T-helper 22 cell (primary cell): ENCODE measurements around the gene OR2T2.
"Not testable (repeated sequence)": the region's sequence is repeated elsewhere in the genome, so short reads cannot be mapped to it uniquely, and the experiment has no call there.

Source experiments
- DNase-seq: peaks from one replicate; pipeline ENCODE4 v3.0.0-alpha.2; 2020; ENCODE audit warnings: low read depth

Gene OR2T2, protein sequence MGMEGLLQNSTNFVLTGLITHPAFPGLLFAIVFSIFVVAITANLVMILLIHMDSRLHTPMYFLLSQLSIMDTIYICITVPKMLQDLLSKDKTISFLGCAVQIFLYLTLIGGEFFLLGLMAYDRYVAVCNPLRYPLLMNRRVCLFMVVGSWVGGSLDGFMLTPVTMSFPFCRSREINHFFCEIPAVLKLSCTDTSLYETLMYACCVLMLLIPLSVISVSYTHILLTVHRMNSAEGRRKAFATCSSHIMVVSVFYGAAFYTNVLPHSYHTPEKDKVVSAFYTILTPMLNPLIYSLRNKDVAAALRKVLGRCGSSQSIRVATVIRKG

DNA sequence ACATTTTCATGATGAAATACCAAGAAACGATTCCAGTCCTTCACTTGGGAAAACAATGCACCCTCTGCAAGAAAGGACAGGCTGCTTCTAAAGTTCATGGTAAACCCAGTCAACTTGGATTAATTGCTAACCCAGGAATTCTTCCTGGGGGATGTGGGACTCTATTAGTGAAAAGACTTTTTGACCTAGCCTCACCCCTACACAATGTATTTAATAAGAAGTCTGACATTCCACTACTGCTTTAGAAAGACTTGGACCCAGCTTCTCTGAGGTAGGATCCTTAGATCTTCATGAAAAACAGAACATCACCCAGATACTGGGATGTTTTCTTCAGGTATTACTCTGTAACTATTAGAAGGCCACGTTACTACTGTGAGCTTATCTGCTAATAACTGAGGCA lies at the start of gene OR2T2:
Gene OR2T2 (plus strand): TSS at position 239 of the 400 bp plus-strand sequence. CDS start 7,161 bp downstream, outside the sequence.
- DNase-seq: not testable (repeated sequence)

DNA sequence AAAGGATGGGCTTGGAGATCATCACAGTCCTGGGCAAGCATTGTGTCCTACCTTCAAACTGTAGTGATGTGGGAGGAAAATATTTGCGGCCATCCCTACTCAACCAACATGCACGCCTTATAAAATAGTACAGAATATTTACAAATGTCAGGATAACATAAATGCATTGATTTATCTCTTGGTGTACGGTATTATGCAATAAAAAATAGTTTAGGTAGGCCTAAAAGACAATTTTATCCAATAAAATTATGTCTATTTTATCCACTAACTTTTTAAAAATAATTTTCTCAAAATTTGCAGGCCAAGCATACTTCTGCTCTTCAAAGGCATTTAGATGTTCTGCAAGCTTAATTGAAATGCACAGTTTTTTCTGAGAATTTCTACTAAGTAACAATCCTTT lies 42.7 kb upstream of the OR2T2 start, which contains the start of gene OR2T1:
Gene OR2T1 (plus strand): TSS at position 301 of the 400 bp plus-strand sequence. CDS start 3,100 bp downstream, outside the sequence.
- DNase-seq: no peak

DNA sequence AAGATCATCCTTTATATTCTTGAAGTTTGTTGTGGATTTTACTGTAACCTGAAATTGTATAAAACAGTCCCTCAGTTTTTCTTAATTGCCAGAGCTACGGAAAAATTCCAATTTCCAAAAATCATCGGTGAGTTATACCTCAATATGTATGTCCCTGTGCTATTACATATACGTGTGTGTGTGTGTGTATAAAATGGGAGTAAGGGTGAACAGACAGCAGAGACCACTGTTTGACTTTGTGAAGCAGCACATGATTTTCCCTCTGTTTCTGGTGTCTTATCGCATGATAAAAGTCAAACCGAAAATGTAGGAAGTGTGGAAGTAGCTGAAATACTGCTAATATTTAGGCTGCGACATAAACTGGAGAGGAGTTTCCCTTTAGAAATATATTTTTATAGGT lies 41.4 kb upstream of the OR2T2 start:
- no peak for DNase-seq

DNA sequence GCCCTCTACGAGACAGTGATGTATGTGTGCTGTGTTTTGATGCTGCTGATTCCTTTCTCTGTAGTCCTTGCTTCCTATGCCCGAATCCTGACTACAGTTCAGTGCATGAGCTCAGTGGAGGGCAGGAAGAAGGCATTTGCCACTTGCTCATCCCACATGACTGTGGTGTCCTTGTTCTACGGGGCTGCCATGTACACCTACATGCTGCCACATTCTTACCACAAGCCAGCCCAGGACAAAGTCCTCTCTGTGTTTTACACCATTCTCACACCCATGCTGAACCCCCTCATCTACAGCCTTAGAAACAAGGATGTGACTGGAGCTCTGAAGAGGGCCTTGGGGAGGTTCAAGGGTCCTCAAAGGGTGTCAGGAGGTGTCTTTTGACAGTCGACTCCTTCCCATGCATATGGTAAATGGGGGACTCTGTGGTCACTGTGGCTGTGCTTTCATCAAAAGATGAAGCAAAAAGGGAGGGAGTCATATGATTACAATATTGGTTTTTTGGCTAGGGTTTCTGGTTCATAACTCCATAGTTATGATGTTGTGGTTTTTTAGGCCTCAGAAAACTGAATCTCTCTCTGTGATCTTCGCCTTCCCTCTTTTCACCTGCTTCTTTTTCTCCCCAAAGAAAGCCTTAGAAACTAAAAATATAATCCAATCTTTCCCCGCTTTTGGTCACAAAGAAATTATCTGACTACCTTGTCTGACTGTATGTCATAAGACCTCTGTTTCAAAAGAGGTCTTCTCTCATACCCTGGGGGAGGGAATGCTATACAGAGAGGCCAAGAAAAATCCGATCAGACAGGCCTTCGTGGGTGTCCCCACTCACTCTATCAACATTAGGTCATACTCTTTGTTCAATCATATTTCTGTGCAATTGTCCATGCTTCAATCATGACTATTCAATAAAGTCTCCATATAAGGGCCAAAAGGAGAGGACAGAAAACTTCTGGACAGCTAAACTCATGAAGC lies 38.4 kb upstream of the OR2T2 start:
- no peak for DNase-seq

DNA sequence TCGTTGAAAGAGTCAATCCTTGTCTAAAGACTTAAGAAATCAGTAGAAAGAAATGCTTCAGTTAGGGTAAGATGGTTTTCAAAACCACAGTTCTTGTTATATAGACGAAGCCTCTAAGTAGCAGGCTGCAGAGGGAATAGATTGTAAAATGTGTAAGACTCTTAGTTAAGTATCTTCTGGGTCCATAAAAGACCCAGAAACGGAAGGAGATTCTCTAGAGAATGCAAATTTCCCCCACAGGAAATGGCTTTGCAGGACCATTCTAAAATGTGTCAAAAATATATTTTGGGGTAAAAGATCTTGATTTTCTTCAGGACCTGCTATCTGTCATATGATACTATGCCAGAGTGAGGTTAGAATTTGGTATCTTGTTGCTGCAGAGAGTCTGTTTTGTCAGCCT lies 29.2 kb upstream of the OR2T2 start:
- no peak for DNase-seq

DNA sequence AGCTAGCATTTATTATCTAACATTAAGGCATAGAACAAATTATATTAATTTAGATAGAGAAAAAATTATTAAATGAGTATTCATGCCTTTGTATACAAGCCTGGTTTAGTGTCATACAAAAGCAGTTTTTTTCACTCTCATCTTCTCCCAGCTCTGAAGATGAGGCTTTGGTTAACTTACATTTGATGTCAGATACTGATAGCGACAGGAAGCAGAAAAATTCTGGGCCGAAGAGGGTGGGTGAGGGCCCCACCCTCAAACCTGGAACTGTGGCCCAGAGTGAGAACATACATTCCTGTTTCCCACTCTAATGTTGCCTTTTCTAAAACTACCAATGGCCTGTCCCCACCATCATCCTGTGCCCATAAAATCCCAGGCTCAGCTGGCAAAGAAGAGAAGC lies 27.6 kb upstream of the OR2T2 start:
- DNase-seq: no peak

DNA sequence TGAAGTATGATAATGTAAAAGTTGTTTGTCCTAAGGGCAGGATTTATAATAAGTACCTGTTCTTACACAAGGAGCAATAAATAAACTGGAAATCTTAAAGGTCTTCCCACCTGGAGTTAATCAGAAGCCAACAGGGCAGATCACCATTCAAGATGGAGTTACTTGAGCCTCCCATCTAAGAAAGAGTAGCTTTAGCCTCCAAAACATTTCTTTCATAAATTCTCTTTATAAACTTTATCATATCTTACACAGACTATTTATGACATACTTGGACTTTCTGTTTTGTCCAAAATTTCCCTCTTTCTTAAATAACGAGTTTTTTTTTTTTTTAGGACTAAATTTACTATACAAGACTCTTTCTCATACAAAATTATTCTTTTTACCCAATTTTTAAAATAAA lies 24.1 kb upstream of the OR2T2 start:
- no peak for DNase-seq

DNA sequence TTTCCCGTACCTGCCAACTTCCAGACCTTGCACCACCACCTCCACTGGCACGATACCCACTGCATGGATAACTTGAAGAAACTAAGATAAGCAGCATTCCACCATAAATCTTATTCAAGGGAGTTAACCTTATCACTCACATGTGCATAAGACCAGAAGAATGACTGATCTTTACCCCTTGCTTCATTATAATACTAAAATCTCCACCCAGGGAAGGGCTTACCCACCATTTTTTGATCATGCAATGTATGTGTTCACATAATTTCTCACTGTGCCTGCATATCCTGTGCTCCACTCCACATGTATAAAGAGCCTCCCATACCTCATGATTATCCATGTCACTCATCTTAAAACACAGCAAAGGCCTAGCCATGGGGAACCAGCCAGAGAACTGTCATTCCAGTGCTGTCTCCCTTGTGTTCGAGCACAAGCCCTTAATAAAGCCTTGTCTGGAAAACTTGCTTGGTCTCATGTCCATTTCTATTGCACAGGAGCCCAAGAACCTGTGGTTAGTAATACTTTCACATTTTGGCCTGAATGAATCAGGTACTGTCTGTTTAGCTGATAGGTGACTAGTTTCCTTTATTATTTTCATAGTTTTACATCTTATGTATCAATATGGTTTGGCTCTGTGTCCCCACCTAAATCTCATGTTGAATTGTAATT lies 17.8 kb upstream of the OR2T2 start:
- DNase-seq: not testable (repeated sequence)

DNA sequence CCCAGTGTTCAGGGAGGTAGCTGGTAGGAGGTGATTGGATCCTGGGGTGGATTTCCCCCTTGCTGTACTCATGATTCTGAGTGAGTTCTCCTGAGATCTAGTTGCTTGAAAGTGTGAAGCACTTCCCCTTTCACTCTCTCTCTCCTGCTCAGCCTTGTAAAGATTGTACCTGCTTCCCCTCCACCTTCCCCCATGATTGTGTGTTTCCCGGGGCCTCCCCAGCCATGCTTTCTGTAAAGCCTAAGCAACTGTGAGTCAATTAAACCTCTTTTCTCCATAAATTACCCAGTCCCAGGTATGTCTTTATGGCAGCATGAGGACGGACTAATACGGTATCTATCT lies 17.3 kb upstream of the OR2T2 start:
- not testable (repeated sequence) for DNase-seq

DNA sequence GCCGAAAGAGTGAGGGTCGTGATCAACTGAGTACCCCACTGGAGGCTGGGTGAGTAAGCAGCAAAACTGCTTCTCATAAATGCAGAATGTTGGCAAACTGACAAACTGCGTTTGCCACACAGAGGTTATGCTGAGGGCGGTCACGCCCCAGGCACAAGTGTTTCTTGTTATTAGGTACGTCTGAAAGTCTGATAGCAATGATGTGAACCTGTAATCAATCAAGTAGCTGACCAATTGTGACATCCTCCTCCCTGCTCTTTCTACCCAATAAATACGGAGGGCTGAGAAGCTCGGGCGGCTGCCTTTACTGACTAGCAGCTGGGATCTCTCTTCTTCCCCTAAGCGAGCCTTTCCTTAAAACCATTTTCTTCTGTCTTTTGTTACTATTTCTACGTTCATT lies 13.8 kb upstream of the OR2T2 start:
- not testable (repeated sequence) for DNase-seq

DNA sequence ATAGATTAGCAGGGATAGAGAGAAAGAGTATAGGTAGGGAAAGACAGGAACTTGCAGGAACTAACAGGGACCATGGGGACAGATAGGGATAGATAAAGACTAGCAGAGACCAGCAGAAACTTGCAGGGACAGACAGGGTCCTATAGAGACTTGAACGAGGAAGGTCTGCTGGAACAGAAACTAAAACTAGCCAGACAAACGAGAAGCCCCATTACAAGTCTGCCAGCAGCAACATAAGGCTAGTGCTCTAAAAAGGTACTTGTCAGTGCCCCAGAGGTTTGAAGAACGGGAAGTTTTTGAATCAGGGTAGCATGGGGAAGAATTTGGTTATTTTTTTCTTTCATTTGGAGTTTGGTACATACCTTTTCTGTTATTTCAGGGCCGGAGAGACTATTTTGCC lies 13.2 kb upstream of the OR2T2 start:
- not testable (repeated sequence) for DNase-seq

DNA sequence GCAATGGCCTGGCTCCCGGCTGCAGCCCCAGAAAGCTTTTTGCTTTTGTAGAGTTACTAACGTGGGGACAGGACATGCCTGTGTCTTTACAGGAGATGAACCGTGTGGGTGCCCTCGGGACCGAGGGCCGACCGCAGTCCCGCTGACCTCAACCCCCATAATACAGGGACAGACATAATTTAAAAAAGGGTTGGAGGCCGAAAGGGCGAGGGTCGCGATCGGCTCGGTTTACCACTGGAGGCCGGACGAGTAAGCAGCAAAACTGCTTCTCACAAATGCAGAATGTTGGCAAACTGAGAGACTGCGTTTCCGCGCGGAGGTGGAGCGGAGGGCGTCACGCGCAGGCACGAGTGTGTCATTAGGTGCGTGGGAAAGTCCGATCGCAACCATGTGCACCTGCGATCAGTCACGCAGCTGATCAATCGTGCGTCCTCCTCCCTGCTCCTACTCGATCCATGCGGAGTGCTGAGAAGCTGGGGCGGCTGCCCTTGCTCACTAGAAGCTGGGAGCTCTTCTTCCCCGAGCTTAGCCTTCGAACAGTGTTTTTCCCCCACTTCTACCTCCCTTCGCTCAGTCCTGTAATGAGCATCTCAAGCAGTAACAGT lies 11.5 kb upstream of the OR2T2 start:
- not testable (repeated sequence) for DNase-seq

DNA sequence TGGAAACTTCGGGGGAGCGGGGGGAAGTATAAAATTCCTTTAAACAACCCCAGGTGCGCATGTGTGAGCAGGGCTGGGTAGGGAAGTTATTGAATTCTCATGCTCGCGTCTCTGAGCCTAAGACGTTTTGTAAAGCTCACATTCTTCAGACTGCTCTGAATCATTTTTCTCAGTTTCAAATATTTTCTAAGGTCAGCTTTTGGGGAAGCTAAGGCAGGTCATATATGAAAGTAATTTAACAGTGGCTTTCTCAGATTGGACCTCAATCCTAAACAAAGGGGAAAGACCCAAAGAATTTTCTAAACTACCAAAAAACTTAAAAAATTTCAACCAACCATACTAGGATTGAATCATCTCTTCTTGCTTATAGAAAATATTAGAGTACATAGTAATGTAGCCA lies 10.5 kb upstream of the OR2T2 start:
- not testable (repeated sequence) for DNase-seq

DNA sequence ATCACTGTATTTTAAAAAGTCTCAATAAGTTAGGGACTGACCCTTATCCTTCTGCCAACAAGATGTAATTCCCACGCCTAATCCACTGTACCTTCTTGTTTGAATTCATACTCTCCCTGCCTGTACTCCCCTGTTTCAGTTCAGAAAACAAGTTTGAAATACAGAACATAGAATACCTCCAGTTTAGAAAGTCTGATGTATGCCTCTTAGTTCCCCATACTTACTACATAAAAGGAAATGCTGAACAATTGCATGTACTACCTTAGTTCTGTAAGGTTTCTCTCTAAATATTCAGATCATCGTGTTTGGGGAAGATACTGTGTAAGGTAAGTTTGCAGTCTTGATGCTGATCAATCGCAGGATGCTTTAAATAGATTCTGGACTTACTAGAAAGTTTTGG lies 9.1 kb upstream of the OR2T2 start:
- not testable (repeated sequence) for DNase-seq

DNA sequence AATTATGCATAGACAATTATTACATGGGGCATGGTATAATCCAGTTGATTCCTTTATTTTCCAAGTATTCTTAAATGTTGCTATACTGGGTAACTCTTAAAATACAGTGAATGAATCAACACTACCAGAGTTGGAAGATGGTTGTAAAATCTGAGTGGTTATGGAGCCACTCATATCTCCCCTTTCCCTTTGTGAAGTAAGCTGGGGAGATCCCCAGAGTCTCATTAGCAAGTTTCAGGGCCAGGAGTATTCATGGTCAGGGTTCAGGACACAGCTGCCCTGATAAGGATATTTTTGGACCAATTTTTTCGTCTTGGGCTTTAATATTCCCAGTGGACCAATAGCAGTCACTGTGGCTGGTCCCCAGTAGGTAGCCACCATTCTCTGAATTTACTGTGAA lies 6.8 kb upstream of the OR2T2 start:
- not testable (repeated sequence) for DNase-seq

DNA sequence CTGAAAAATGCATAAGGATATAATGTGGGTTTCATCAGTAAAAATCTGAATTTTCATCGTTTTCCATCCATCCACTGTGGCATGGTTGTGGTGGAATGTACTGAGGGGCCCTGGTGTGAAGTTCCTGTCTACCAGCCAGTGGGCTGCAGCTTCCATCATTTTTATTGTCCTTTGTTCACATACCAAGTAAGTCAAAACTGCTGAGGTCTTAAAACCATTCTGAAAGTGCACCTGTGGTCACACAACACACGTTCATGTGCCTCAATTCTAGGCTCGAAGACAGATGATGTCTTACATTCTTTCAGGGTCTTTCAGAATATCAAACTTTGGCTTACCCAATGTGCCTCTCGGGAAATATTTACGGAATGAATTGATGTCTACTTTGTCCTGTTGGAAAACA lies 6.2 kb upstream of the OR2T2 start:
- DNase-seq: not testable (repeated sequence)

DNA sequence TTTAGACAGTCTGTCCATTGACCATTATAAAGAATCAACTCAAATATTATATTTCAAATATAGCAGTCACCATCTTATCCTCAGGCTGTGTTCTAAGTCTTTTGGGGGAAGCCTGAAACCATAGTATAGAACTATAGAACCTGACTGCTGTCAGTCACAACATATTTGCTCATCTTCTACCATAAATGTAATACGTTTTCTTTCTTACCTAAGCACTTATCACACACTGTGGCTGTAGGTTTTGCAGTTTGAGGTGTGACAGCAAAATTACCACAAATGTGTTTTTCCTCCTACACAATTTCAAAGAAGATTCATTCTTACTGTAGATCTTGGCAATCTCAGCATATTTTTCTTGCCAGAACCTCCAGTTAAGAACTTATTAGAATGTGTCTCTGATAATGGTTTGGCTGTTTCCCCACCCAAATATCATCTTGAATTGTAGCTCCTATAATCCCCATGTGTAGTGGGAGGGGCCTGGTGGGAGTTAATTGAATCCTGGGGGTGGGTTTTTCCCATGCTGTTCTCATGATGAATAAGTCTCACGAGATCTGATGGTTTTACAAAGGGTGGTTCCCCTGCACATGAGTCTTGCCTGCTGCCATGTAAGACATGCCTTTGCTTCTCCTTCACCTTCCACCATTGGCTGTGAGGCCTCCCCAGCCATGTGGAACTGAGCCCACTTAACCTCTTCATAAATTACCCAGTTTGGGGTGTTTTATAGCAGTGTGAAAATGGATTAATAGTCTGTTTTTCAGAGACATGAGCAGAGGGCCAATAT lies 2.7 kb upstream of the OR2T2 start:
- not testable (repeated sequence) for DNase-seq

DNA sequence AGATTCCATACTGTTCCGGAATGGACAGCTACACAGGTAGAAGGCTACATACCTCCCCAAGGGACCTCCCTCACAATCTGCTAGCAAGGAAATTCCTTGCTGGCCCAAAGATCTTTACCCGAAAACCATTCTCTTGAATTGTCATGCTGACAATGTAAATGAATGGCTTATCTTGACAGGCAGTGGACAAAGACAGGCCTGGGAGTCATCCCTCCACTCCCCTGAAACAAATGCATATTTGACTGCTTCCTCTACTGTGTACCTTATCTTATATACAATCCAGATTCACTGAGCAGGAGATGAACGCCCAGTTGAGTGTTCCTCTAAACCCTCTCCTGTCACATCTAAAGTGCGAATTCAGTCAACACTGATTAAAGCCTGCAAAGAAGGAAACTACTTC lies 834 bp upstream of the OR2T2 start:
- not testable (repeated sequence) for DNase-seq

DNA sequence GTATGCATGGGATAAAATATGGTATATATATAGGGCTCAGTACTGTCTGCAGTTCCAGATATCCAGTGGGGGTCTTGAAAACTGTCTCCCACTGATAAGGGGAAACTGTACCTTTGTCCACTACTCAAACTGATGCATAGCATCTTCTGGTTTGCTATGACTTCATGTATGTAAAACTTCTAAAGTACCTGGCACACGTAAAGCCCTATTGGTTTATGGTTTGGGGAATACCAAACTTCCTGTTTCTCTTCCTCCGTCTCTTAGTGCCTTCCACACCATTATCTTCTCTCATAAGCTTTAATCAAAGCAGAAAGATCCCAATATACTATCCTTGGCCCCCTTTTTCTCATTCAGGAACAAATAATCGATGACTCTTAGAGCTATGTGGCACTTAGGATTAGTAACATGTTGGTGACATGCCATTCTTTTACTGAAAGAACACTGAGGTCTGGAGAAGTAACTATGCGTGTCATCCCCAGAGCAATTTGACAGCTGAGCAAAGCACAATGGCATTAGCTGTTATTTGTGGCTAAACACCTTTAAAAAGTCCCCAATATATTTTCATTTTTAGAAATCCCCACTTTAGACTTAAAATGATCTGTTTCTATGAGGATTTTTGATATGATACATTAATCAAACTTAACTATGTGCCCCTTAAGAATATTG lies 3.1 kb downstream of the OR2T2 start:
- not testable (repeated sequence) for DNase-seq

DNA sequence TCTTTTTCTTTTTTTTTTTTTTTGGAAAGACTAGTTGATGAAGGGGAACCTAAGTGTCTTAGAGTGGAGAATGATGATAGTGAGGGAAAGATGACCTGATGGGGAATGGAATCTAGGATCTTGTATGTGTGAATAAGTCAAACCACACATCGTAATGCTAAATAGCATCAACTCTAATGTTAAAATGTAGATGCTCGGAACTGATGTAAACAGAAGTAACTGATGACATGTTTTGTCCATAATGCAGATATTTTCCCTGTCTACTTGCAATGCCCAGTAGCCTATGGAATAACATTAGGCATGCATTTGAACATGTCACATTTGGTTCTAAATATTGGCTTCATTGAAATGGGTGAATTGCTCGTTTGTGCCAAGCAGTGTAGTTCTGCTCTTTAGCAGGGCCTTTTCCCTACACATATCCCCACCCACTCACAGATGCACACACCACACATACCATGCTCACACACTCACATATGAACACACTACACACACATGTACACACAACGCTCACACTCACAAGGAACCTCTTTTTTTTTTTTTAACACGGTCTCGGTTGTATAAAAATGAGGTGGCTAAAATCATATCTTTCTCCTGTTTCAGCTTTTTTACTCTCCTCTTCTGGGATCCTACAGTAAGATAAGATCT lies 4.5 kb downstream of the OR2T2 start:
- DNase-seq: not testable (repeated sequence)
